ENCODE measurements around the gene TNFAIP6. TPM values are rescaled to one million over a fixed set of nuclear protein-coding genes. Genes with fewer than 3 reads are reported as not detected.

The TNFAIP6 gene
- total RNA-seq, 1 experiment from 2014 or later: not detected

GRCh38 chr2:151344906-151345305 is 12.5 kb upstream of the TNFAIP6 start:
- POLR2A ChIA-PET: no interaction called here
- intact Hi-C loops (cut with micrococcal nuclease): no loop called here
- RAD21 ChIA-PET (ENCODE audit: low non-redundant PET in 1 of 2, low total read pairs in 2 of 2, uncharacterized antibody in 2 of 2, unreplicated experiment in 2 of 2): no interaction called here
- TF ChIP-seq RAD21 (IDR thresholded peaks at IDR 0.05; ENCODE audit: low read depth): peak; percentile 16; the same call in 1 of the 2 replicates
- TF ChIP-seq POLR2A (IDR thresholded peaks at IDR 0.05; ENCODE audit: borderline replicate concordance, extremely low read depth, insufficient read depth, insufficient read length): no peak
- TF ChIP-seq CBX3 (IDR thresholded peaks at IDR 0.05; ENCODE audit: low read depth): no peak
- no peak for TF ChIP-seq ATF3 (IDR thresholded peaks at IDR 0.05)
- Histone ChIP-seq H3K27me3 (ENCODE audit: insufficient read depth, low read length) (no peaks in the 10 kb centered on the region), H3K9me2 (ENCODE audit: insufficient read depth) (no peaks in the 10 kb centered on the region), H3K4me1 (ENCODE audit: control insufficient read depth in 1 of 2, insufficient read depth in 2 of 2, low read length in 2 of 2) (peaks cover 0 to 19% of the 10 kb centered on the region in 2 experiments; a peak in 2 of 4 replicates), H3K9ac (ENCODE audit: low read length) (no peak overlapping the region), H3K9me3 (ENCODE audit: control insufficient read depth in 1 of 2, insufficient read depth in 1 of 2, low read depth in 1 of 2, low read length in 2 of 2) (no peaks in the 10 kb centered on the region), H3K36me3 (ENCODE audit: control insufficient read depth in 1 of 2, insufficient read depth in 2 of 2, low read length in 2 of 2) (no peaks in the 10 kb centered on the region), H3K4me2 (ENCODE audit: low read length) (no peak overlapping the region), H3K27ac (ENCODE audit: low read depth, low read length) (no peak overlapping the region), H4K20me1 (ENCODE audit: insufficient read depth) (no peaks in the 10 kb centered on the region), H3K4me3 (replicated peaks in 1 of 2; ENCODE audit: low read depth in 1 of 2, low read length in 2 of 2) (no peak overlapping the region), H3K79me2 (ENCODE audit: insufficient read depth, low read length) (no peaks in the 10 kb centered on the region), H2AFZ (ENCODE audit: low read depth, low read length, poor library complexity, severe bottlenecking) (peak overlapping the region; percentile 32)
- DNase-seq (ENCODE audit: low read depth, low spot score) (no peak), ATAC-seq (no peak)
- CTCF ChIA-PET: no interaction called here
- BruUV-seq (replicated peaks): no TSS peak

GRCh38 chr2:151347294-151347693 is 10.1 kb upstream of the TNFAIP6 start:
- POLR2A ChIA-PET: no interaction called here
- ATAC-seq: no peak
- Histone ChIP-seq H3K4me1 (ENCODE audit: control insufficient read depth in 1 of 2, insufficient read depth in 2 of 2, low read length in 2 of 2) (peaks cover 0 to 23% of the 10 kb centered on the region in 2 experiments; a peak in 2 of 4 replicates), H2AFZ (ENCODE audit: low read depth, low read length, poor library complexity, severe bottlenecking) (no peak overlapping the region), H3K4me2 (ENCODE audit: low read length) (no peak overlapping the region), H3K79me2 (ENCODE audit: insufficient read depth, low read length) (no peaks in the 10 kb centered on the region), H4K20me1 (ENCODE audit: insufficient read depth) (no peaks in the 10 kb centered on the region), H3K4me3 (replicated peaks in 1 of 2; ENCODE audit: low read depth in 1 of 2, low read length in 2 of 2) (no peak overlapping the region), H3K27ac (ENCODE audit: low read depth, low read length) (no peak overlapping the region), H3K36me3 (ENCODE audit: control insufficient read depth in 1 of 2, insufficient read depth in 2 of 2, low read length in 2 of 2) (no peaks in the 10 kb centered on the region), H3K9me2 (ENCODE audit: insufficient read depth) (no peaks in the 10 kb centered on the region), H3K27me3 (ENCODE audit: insufficient read depth, low read length) (no peaks in the 10 kb centered on the region), H3K9me3 (ENCODE audit: control insufficient read depth in 1 of 2, insufficient read depth in 1 of 2, low read depth in 1 of 2, low read length in 2 of 2) (no peaks in the 10 kb centered on the region), H3K9ac (ENCODE audit: low read length) (no peak overlapping the region)
- no peak for DNase-seq (ENCODE audit: low read depth, low spot score)
- BruUV-seq (replicated peaks): no TSS peak
- intact Hi-C loops (cut with micrococcal nuclease): no loop called here
- CTCF ChIA-PET: no interaction called here
- RAD21 ChIA-PET (ENCODE audit: low non-redundant PET in 1 of 2, low total read pairs in 2 of 2, uncharacterized antibody in 2 of 2, unreplicated experiment in 2 of 2): no interaction called here
- no peak for TF ChIP-seq EZH2phosphoT487 (IDR thresholded peaks at IDR 0.05; ENCODE audit: borderline replicate concordance)
- TF ChIP-seq TCF7L2 (IDR thresholded peaks at IDR 0.05; ENCODE audit: borderline replicate concordance, extremely low read depth, insufficient read depth, insufficient read length): no peak
- TF ChIP-seq CTCF (IDR thresholded peaks at IDR 0.05 in 2 of 3, conservative IDR thresholded peaks at IDR 0.05 in 1 of 3; ENCODE audit: borderline replicate concordance in 1 of 3, insufficient read depth in 1 of 3, low read depth in 2 of 3, low read length in 2 of 3): no peak
- no peak for TF ChIP-seq ATF3 (IDR thresholded peaks at IDR 0.05)
- no peak for TF ChIP-seq POLR2AphosphoS5 (IDR thresholded peaks at IDR 0.05; ENCODE audit: low read depth, low read length)
- no peak for TF ChIP-seq YY1 (IDR thresholded peaks at IDR 0.05; ENCODE audit: extremely low read depth, insufficient replicate concordance, low read depth, low read length)
- TF ChIP-seq ZFX (IDR thresholded peaks at IDR 0.05): no peak
- no peak for TF ChIP-seq SRF (IDR thresholded peaks at IDR 0.05; ENCODE audit: low read depth)
- TF ChIP-seq EGR1 (IDR thresholded peaks at IDR 0.05; ENCODE audit: low read depth): no peak
- TF ChIP-seq ZNF274 (IDR thresholded peaks at IDR 0.05; ENCODE audit: low read depth, low read length): no peak
- no peak for TF ChIP-seq JUND (IDR thresholded peaks at IDR 0.05)
- TF ChIP-seq RAD21 (IDR thresholded peaks at IDR 0.05; ENCODE audit: low read depth): no peak
- no peak for TF ChIP-seq SIN3A (IDR thresholded peaks at IDR 0.05; ENCODE audit: low read depth)
- TF ChIP-seq FOSL1 (IDR thresholded peaks at IDR 0.05; ENCODE audit: low read depth): no peak
- TF ChIP-seq SP1 (IDR thresholded peaks at IDR 0.05; ENCODE audit: low read depth): no peak
- no peak for TF ChIP-seq ELF1 (IDR thresholded peaks at IDR 0.05; ENCODE audit: borderline replicate concordance, low read depth)
- no peak for TF ChIP-seq ZBTB33 (IDR thresholded peaks at IDR 0.05; ENCODE audit: extremely low read depth, insufficient replicate concordance, low read length)
